KMS-11 (cell line): ENCODE data around the gene PRR19.
"Not testable (repeated sequence)": the region's sequence is repeated elsewhere in the genome, so short reads cannot be mapped to it uniquely, and the experiment has no call there.

Experiments
- H2AFZ ChIP-seq: fragments of 200-600 bp; sonication (generic); 2 replicates; pipeline ENCODE4 v1.6.1; 2016; ENCODE audit warnings: antibody characterized with exemption, mixed run types, low read depth
- H3K27ac ChIP-seq: fragments of 200-600 bp; sonication (generic); 2 replicates; pipeline ENCODE4 v1.6.1; 2016; ENCODE audit warnings: mild to moderate bottlenecking, mixed run types
- H3K27me3 ChIP-seq: fragments of 200-600 bp; sonication (generic); 2 replicates; pipeline ENCODE4 v1.6.1; 2017; ENCODE audit warnings: mild to moderate bottlenecking, low read depth, mixed run types, moderate library complexity; ENCODE audit not compliant: insufficient read depth
- H3K36me3 ChIP-seq: fragments of 200-600 bp; sonication (generic); 2 replicates; pipeline ENCODE4 v1.6.1; 2017; ENCODE audit warnings: mild to moderate bottlenecking, mixed run types; ENCODE audit not compliant: insufficient read depth
- H3K4me1 ChIP-seq: fragments of 200-600 bp; sonication (generic); 2 replicates; pipeline ENCODE4 v1.6.1; 2016; ENCODE audit warnings: mild to moderate bottlenecking, low read depth, mixed run types; ENCODE audit not compliant: poor library complexity, severe bottlenecking
- H3K4me2 ChIP-seq: fragments of 200-600 bp; sonication (generic); 2 replicates; pipeline ENCODE4 v1.7.0; 2016; ENCODE audit warnings: mild to moderate bottlenecking, mixed run types
- H3K4me3 ChIP-seq: fragments of 200-600 bp; sonication (generic); IDR thresholded peaks from 2 replicates; pipeline ENCODE4 v1.6.1; 2017; ENCODE audit warnings: low read depth, low read length, mixed read lengths; ENCODE audit not compliant: insufficient read depth
- H3K79me2 ChIP-seq: fragments of 200-600 bp; sonication (generic); 2 replicates; pipeline ENCODE4 v1.6.1; 2016; ENCODE audit warnings: low read depth, mixed run types; ENCODE audit not compliant: insufficient read depth
- H3K9ac ChIP-seq: fragments of 200-600 bp; sonication (generic); 2 replicates; pipeline ENCODE4 v1.6.1; 2016; ENCODE audit warnings: mild to moderate bottlenecking, mixed run types
- H4K20me1 ChIP-seq: fragments of 200-600 bp; sonication (generic); 2 replicates; pipeline ENCODE4 v1.6.1; 2016; ENCODE audit warnings: mild to moderate bottlenecking, mixed run types; ENCODE audit not compliant: insufficient read depth
- TF ChIP-seq, protein P1 (sequence below): fragments of 200-600 bp; sonication (generic); conservative IDR thresholded peaks from 2 replicates; pipeline ENCODE4 v1.6.1; 2017; ENCODE audit warnings: low read depth, mild to moderate bottlenecking, antibody characterized with exemption, low read length, moderate library complexity, mixed read lengths

Gene PRR19

DNA sequence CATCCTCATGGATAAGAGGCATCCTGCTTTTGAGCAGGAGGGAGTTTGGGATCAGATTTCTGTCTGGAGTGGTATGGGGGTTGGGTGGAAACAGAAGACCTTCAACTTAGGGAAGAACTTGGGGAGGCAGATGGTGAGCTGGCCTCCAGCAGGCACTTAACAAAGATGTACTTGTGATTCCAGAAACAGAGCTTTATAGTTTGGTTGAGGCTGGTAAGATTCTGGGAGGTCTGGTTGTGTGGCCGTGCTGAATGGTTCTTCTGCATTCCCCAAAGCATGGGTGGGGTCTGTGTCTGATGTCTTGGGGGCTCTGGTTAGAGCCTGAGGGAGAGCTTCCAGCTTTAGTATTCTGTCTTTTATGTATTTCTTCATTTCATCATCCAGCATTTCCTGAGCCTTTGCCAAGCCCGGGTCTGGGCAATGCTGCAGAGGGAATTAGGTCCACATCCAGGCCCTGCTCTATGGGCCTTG, 28.3 kb downstream of the PRR19 start:
- no peaks in the 10 kb centered on the region for H3K36me3 ChIP-seq
- no peak overlapping the region for H2AFZ ChIP-seq
- no peak overlapping the region for H3K9ac ChIP-seq
- H3K27ac ChIP-seq, result no peak overlapping the region
- H3K4me1 ChIP-seq, result peaks cover 12% of the 10 kb centered on the region
- no peak overlapping the region for H3K4me3 ChIP-seq
- no peak overlapping the region for H3K4me2 ChIP-seq
- H3K79me2 ChIP-seq, result no peaks in the 10 kb centered on the region
- no peaks in the 10 kb centered on the region for H4K20me1 ChIP-seq
- H3K27me3 ChIP-seq, result no peaks in the 10 kb centered on the region
- TF ChIP-seq, protein P1, sequence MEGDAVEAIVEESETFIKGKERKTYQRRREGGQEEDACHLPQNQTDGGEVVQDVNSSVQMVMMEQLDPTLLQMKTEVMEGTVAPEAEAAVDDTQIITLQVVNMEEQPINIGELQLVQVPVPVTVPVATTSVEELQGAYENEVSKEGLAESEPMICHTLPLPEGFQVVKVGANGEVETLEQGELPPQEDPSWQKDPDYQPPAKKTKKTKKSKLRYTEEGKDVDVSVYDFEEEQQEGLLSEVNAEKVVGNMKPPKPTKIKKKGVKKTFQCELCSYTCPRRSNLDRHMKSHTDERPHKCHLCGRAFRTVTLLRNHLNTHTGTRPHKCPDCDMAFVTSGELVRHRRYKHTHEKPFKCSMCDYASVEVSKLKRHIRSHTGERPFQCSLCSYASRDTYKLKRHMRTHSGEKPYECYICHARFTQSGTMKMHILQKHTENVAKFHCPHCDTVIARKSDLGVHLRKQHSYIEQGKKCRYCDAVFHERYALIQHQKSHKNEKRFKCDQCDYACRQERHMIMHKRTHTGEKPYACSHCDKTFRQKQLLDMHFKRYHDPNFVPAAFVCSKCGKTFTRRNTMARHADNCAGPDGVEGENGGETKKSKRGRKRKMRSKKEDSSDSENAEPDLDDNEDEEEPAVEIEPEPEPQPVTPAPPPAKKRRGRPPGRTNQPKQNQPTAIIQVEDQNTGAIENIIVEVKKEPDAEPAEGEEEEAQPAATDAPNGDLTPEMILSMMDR, result no peak

DNA sequence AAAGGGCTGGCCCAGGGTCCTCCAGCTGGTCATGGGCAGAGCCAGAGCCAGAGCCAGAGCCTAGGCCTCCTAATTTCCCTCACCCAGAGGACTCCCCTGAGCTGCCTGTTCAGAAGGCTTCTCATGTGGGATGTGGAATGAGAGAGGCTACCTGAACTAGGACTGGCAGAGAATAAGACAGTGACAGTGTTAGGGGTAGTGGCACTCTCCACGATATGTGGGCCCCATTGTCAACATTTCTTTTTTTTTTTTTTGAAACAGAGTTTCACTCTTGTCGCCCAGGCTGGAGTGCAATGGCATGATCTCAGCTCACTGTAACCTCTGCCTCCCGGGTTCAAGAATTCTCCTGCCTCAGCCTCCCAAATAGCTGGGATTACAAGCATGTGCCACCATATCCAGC, 29.4 kb downstream of the PRR19 start:
- not testable (repeated sequence) for H3K9ac ChIP-seq, H2AFZ ChIP-seq, H3K27ac ChIP-seq, H3K27me3 ChIP-seq, H3K79me2 ChIP-seq, H4K20me1 ChIP-seq, H3K36me3 ChIP-seq, H3K4me3 ChIP-seq, H3K4me1 ChIP-seq, H3K4me2 ChIP-seq

DNA sequence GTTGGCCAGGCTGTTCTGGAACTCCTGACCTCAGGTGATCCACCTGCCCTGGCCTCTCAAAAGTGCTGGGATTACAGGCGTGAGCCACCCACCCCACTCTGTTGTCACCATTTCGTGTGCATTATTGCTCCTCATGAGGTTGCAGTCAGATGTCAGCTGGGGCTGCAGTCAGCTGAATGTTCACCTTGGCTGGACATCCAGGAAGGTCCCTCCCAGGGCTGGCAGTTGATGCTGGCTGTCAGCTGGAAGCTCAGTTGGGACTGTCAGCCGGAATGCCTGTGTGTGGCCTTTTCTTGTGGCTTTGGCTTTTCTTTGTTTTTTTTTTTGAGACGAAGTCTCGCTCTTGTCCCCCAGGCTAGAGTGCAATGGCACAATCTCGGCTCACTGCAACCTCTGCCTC, 30.1 kb downstream of the PRR19 start:
- Histone ChIP-seq H3K4me2 (no peak overlapping the region), H4K20me1 (no peaks in the 10 kb centered on the region), H3K4me1 (peaks cover 2% of the 10 kb centered on the region), H2AFZ (no peak overlapping the region), H3K27ac (no peak overlapping the region), H3K9ac (no peak overlapping the region), H3K79me2 (no peaks in the 10 kb centered on the region), H3K27me3 (no peaks in the 10 kb centered on the region), H3K4me3 (no peak overlapping the region), H3K36me3 (no peaks in the 10 kb centered on the region)
- TF ChIP-seq, protein P1, result no peak

DNA sequence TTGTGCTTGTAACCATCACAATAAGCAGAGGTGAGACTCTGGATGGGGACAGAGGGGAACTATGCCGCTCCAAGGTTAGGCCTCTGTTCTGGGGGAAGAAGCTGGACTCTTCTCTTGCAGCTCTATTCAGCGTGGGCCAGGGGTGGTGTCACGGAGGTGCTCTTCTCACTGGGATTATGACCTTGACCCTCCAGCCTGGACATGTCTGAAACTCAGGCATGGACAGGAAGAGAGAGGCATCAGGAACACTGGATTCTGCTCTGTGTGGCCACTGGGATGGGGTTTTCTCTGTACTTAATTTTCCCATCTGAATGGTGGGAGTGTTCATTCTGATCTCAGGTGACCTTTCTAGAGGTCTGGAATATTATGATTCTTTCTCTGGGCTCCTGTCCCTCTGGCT, 31.1 kb downstream of the PRR19 start:
- Histone ChIP-seq H3K9ac (no peak overlapping the region), H4K20me1 (no peaks in the 10 kb centered on the region), H3K4me1 (no peaks in the 10 kb centered on the region), H3K79me2 (no peaks in the 10 kb centered on the region), H3K4me2 (no peak overlapping the region), H3K27me3 (no peaks in the 10 kb centered on the region), H3K4me3 (no peak overlapping the region), H3K27ac (no peak overlapping the region), H2AFZ (no peak overlapping the region), H3K36me3 (no peaks in the 10 kb centered on the region)
- TF ChIP-seq, protein P1, result no peak

DNA sequence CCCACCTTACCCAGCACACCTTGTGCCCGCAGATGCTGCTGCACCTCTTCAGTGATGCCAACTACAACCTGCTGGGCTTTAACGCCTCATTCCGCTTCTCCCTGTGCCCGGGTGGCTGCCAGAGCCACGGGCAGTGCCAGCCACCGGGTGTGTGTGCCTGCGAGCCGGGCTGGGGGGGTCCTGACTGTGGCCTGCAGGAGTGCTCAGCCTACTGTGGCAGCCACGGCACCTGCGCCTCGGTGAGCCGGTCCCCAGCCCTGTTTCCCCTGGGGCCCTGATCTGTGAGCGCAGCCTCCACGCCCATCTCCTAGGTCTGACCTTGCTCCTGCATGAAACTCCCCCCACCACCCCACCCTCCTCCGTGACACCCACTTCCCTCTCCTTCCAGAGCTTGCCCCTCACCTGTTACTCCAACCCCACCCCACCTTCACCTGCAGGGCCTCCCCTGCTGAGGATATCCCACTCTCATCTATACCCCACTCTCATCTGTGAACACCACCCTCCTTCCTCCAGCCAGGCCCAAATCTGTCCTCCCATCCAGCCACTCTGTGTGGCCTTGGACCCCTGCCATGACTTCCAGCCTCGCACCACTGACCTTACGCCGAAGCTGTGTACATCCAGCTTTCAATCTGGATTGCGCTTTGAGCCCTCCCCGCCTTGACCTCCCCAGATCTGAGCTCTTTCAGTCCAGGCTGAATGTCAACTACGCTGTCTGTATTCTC, 32.2 kb downstream of the PRR19 start:
- TF ChIP-seq, protein P1, result no peak
- H3K4me2 ChIP-seq, result no peak overlapping the region
- no peaks in the 10 kb centered on the region for H4K20me1 ChIP-seq
- H3K27me3 ChIP-seq, result no peaks in the 10 kb centered on the region
- no peaks in the 10 kb centered on the region for H3K36me3 ChIP-seq
- no peaks in the 10 kb centered on the region for H3K4me1 ChIP-seq
- no peak overlapping the region for H3K9ac ChIP-seq
- H3K27ac ChIP-seq, result no peak overlapping the region
- no peak overlapping the region for H3K4me3 ChIP-seq
- H2AFZ ChIP-seq, result no peak overlapping the region
- no peaks in the 10 kb centered on the region for H3K79me2 ChIP-seq
